IPS-NIHi7 (cell line): ENCODE data around the gene GPR176.

Experiments
- DNase-seq: peaks from one replicate; pipeline ENCODE4 v3.0.0; 2012; ENCODE audit warnings: mixed read lengths; ENCODE audit errors: extremely low spot score

GPR176 gene

GRCh38 chr15:39784125-39784524, 135.9 kb downstream of the GPR176 start:
- DNase-seq = no peak

- DNase-seq = no peak
Observed at GRCh38 chr15:39783244-39783820, 136.7 kb downstream of the GPR176 start.

GRCh38 chr15:39782441-39783138, 137.5 kb downstream of the GPR176 start, which contains the start of gene FSIP1:
FSIP1 (minus strand) TSS chr15:39782841; CDS start chr15:39776524, 6,317 bp downstream.
- DNase-seq = peak; percentile 99

- no peak for DNase-seq
Observed at GRCh38 chr15:39781967-39782302, 138.1 kb downstream of the GPR176 start.

GRCh38 chr15:39781147-39781966, 138.7 kb downstream of the GPR176 start:
- DNase-seq = no peak

- DNase-seq = no peak
Observed at GRCh38 chr15:39778021-39778420, 142.0 kb downstream of the GPR176 start.

- no peak for DNase-seq
Observed at GRCh38 chr15:39777496-39777895, 142.6 kb downstream of the GPR176 start.

GRCh38 chr15:39776068-39776467, 144.0 kb downstream of the GPR176 start:
- no peak for DNase-seq

- no peak for DNase-seq
Observed at GRCh38 chr15:39774688-39775267, 145.3 kb downstream of the GPR176 start.

- no peak for DNase-seq
Observed at GRCh38 chr15:39770748-39771689, 149.0 kb downstream of the GPR176 start.

- DNase-seq = no peak
Observed at GRCh38 chr15:39767921-39768320, 152.1 kb downstream of the GPR176 start.

GRCh38 chr15:39761006-39761405, 159.1 kb downstream of the GPR176 start:
- DNase-seq = no peak

- DNase-seq = no peak
Observed at GRCh38 chr15:39756806-39757522, 163.1 kb downstream of the GPR176 start.

GRCh38 chr15:39752991-39753390, 167.1 kb downstream of the GPR176 start:
- no peak for DNase-seq

- DNase-seq = no peak
Observed at GRCh38 chr15:39752246-39752645, 167.8 kb downstream of the GPR176 start.
